NCI-H2081 treated with DMSO at 0.1 percent for 48 hours (cell line): Measurements from ENCODE around the gene LARP7.
"Not testable (repeated sequence)": the region's sequence is repeated elsewhere in the genome, so short reads cannot be mapped to it uniquely, and the experiment has no call there.

Experiments used
- DNase-seq: peaks from one replicate; lab custom pipeline; 2025; lab: John Stamatoyannopoulos, UW

The LARP7 gene

GRCh38 chr4:112650332-112650731 lies 13.4 kb downstream of the LARP7 start:
- no peak for DNase-seq

- no peak for DNase-seq
These were observed 14.7 kb downstream of the LARP7 start for GRCh38 chr4:112651641-112652040.

DNA sequence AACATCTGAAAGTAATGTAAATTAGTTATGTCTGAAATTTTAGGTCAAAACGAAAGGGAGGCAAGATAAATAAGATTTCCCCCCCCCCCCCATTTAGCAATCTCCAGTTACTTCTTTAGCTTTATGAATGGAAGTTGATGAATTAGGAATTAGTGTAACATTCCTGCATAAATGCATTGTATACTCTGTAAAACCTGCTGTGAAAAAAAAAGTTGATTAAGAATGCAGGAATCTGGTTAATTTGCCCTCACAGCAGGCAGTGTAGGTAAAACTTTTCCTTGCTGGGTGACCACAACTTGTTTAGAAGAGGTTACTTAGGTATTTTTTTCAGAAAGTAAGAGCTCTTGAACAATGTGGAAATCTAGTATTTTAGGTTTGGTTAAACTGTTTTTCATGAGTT lies 15.3 kb downstream of the LARP7 start:
- no peak for DNase-seq

DNA sequence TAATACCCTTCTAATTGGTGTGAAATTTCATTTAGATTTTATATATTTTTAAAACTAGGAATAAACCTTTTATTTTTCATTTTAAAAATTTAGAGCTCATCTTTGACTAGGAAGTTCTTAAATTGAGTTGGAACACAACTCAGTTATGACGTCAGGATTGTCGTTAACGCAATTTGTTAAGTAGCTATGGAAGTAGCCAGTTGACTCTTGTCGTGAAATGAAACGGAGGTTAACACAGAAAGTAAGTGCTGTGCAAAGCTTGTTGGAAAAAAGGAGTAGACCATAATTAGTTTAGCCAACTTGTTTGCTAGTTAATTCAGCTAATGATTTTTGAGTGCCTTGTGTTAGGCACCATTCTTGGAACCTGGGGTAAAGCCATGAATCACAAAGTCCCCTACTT lies 18.3 kb downstream of the LARP7 start:
- DNase-seq, result no peak

DNA sequence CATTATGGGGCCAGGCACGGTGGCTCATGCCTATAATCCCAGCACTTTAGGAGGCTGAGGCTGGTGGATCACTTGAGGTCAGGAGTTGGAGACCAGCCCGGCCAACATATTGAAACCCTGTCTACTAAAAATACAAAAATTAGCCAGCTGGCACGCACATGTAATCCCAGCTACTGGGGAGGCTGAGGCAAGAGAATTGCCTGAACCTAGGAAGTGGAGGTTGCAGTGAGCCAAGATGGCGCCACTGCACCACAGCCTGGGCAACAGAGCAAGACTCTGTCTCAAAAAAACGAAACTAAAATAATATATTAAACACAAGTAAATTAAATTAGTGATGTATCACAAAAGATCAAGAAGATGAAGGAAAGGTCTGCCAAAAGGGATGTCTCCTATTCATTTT lies 19.2 kb downstream of the LARP7 start:
- not testable (repeated sequence) for DNase-seq

- no peak for DNase-seq
These were observed 27.7 kb downstream of the LARP7 start for GRCh38 chr4:112664611-112665010.

GRCh38 chr4:112668131-112668530 lies 31.2 kb downstream of the LARP7 start:
- DNase-seq, result no peak

DNA sequence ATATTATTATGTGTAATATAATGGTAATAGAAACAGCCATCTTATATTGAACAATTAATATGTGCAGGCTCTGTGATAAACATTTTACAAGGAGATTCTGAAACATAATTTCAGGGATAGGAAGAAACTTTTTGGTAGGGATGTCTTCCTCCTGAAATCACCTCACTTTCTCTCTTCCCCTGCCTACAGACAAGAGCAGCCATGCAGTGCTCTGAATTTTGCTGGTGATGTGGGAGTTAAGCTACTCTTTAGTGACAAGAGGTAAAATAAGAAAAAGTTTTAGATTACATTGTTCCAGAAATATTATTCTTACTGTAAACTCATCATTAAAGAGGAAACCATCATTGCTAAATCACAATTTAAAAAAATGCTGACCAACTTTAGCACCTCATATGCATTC lies 36.1 kb downstream of the LARP7 start:
- no peak for DNase-seq

DNA sequence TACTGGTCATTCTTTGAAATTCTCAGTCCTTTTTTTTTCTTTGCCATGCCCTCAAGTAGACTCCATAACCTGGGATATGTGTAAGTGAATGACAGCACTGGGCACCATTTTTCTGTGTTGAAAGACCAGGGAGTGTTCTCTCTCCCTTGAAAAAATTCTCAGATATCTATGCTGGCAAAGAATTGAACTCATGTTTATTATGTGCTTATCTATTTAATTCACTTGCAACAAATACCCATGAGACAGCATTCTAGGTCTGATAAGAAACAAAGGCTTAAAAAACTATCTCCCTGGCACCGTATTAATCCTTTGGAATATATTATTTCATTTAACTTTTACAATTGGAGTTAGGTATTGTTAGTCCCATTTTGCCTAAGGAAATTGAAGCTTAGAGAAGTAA lies 36.7 kb downstream of the LARP7 start:
- no peak for DNase-seq

- DNase-seq, result no peak
These were observed 37.4 kb downstream of the LARP7 start for GRCh38 chr4:112674376-112674775.

GRCh38 chr4:112677519-112678091 lies 40.7 kb downstream of the LARP7 start:
- no peak for DNase-seq

- DNase-seq, result no peak
These were observed 44.1 kb downstream of the LARP7 start for GRCh38 chr4:112680996-112681395.

DNA sequence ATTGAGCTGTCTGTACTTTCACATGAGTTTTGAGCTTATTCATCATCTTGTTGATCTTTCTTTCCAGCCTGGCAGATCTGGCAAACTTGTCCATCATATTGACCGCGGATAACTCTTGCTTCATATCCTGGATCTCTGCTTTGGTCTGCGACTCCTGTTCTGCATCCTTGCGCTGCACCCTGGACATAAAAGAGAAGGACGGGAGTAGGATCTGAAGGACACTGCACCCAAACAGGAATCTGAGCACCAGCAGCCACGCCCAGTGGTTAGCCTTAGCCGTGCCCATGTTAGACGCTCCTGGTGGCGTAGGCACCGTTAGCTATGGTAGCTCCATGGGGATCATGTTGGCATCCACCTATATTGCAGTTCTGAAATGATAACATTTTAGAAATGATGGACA lies 56.6 kb downstream of the LARP7 start:
- DNase-seq, result no peak

GRCh38 chr4:112700679-112701078 lies 63.7 kb downstream of the LARP7 start:
- DNase-seq, result no peak

DNA sequence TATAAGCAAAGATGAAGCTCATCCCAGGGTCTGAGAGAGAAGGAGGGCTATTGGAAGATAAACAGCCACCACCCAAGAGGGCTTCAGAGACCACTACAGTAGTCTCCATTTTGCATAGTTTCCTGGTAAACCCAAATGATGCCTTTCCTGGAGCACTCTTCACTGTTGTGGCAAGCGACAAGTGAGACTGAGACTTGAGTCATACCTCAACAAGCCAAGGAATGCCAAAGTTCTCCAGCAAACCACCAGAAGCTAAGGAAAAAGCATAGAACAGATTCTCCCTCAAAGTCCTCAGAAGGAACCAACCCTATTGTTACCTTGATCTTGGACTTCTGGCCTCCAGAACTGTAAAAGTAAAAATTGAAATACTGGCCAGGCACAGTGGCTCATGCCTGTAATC lies 65.9 kb downstream of the LARP7 start:
- DNase-seq, result no peak

- DNase-seq, result no peak
These were observed 67.4 kb downstream of the LARP7 start for GRCh38 chr4:112704322-112704721.

DNA sequence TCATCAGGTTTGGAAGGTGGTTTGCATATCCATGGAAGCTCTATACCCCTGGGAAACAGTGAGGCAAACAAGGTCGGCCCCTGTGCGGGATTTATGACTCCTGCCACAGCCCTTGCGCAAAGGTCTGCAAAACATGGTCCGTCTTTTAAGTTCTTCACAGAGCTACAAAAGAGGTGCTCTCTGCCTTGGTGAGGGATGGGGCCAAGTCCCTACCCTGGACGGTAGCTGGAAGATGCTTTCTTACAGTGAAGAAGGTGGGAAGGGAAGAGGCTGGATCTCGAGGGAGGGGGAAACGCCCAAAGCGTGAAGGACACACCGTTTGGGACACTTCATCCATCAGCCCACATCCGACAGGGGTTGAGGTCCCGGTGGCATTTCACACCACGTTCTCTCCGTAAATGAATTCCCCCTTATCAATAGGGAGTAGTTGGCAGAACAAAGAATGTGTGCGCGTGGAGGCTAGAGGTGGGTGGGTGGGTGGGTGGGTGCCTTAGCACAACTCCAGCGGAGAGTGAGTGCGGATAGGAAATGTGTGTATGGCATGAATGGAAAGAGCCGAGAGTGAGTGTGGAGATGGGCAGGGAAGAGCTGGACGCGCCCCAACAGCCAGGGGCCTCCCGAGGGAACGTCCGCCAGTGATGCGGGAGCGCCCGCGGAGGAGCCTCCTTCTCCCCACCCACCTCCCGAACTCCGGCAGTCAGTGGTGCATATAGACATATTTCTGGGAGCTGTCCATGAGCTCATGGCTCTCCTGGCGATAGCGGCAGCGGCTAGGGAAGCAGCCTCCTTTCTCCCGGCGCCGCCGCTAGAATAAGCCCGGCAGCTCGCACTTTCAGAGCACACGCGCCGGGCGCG lies 68.3 kb downstream of the LARP7 start:
- no peak for DNase-seq

DNA sequence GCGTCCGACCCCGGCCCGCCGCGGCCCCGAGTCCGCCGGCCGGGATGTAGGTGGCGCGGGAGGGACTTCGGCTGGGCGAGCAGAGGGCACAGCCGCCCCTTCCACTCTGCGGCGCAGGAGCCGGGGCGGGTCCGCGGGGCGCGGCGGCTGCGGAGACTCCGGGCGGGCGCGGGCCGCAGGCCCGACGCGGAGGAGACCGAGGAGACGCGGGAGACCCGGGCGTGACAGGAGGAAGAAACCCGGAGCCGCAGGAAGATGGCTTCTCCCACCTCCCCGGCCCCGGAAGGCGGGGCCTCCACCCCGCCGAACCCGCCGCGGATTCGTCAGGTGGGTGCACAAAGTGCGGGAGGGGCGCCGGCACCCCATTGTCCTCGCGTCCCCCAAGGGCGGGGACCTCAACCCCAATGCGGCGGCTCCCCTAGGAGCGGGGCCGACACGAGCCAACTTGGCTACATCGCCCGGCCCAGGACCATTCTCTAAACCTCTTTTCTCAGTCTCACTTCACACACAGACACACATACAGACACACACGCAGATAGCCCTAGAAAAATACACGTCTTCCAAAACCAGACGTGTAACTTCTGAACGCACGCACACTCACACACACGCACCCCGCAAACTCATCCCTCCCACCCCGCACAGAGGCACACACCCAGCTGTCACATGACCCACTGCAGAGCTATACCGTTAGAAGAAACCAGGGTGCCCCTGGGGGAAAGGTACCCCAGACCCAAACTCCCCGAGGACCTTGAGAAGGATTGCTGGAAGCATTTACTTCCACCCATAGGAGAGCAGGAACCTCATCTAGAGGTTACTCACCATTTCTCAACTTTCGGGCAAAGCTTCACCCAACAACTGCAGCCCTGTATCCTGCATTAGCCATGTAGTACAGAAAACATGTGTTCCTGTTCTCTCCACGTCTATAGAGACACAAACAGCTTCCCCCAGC lies 69.2 kb downstream of the LARP7 start:
- not testable (repeated sequence) for DNase-seq

- no peak for DNase-seq
These were observed 69.9 kb downstream of the LARP7 start for GRCh38 chr4:112706840-112707207.
